Ascending aorta (tissue), 2 donors: ENCODE measurements around the gene ALS2. TPM values are rescaled to one million over a fixed set of nuclear protein-coding genes. Genes with fewer than 3 reads are reported as not detected.

ENCODE experiments used
- DNase-seq, 2 donors: peaks; one replicate each; pipeline ENCODE4 v3.0.0-alpha.2; 2019; ENCODE audit warnings: low spot score in 2 of 2
- H3K27ac ChIP-seq, 2 donors: fragments of 200-600 bp; sonication (generic); one replicate each; pipeline ENCODE4 v1.5.1; 2016 to 2017; ENCODE audit warnings: mild to moderate bottlenecking in 1 of 2
- H3K27me3 ChIP-seq: fragments of 200-600 bp; sonication (generic); one replicate; pipeline ENCODE4 v1.5.1; 2017
- H3K36me3 ChIP-seq, 2 donors: fragments of 200-600 bp; sonication (generic); one replicate each; pipeline ENCODE4 v1.5.1; 2016
- H3K4me1 ChIP-seq, 2 donors: fragments of 200-600 bp; sonication (generic); one replicate each; pipeline ENCODE4 v1.5.1; 2016 to 2017; ENCODE audit warnings: mild to moderate bottlenecking in 1 of 2
- H3K4me3 ChIP-seq, 2 donors: fragments of 200-600 bp; sonication (generic); one replicate each; pipeline ENCODE4 v1.5.1; 2016 to 2017; ENCODE audit warnings: mild to moderate bottlenecking in 1 of 2
- H3K9me3 ChIP-seq, 2 donors: fragments of 200-600 bp; sonication (generic); one replicate each; pipeline ENCODE4 v1.5.1; 2016
- CTCF ChIP-seq, 3 experiments: fragments of 200-600 bp in 2 of 3; fragments of 450-650 bp in 1 of 3; sonication (generic) in 2 of 3; IDR thresholded peaks; one replicate each; pipeline ENCODE4 v1.5.1; 2016 to 2019; ENCODE audit warnings: antibody characterized with exemption in 3 of 3, mild to moderate bottlenecking in 1 of 3, moderate library complexity in 1 of 3
- intact Hi-C: fragments of 100-400 bp; cut with DNase I; formaldehyde crosslinking; loops from one replicate; pipeline ENCODE4 v1.15.1; 2023
- total RNA-seq: library from RNA; depleted of rRNA; stranded (reverse); fragments of >200 nt; gene quantifications from one replicate; pipeline ENCODE4 v1.1.0, GENCODE V29; 2016

The ALS2 gene
- total RNA-seq, 1 donor from 2014 or later: 6.5 TPM

- Histone ChIP-seq H3K4me1 (no peaks in the 10 kb centered on the region), H3K9me3 (no peaks in the 10 kb centered on the region), H3K27ac (no peak overlapping the region), H3K27me3 (no peaks in the 10 kb centered on the region), H3K36me3 (no peaks in the 10 kb centered on the region), H3K4me3 (no peak overlapping the region)
- DNase-seq: no peak
- intact Hi-C loops: no loop called here
- TF ChIP-seq CTCF (IDR thresholded peaks at IDR 0.05): no peak
Observed at GRCh38 chr2:201669865-201670264, 110.9 kb downstream of the ALS2 start.

GRCh38 chr2:201668402-201668910 lies 112.3 kb downstream of the ALS2 start:
- TF ChIP-seq CTCF (IDR thresholded peaks at IDR 0.05): no peak

GRCh38 chr2:201664334-201664733 lies 116.4 kb downstream of the ALS2 start:
- Histone ChIP-seq H3K4me3 (no peak overlapping the region), H3K36me3 (no peaks in the 10 kb centered on the region), H3K27ac (no peak overlapping the region), H3K4me1 (no peaks in the 10 kb centered on the region), H3K9me3 (no peaks in the 10 kb centered on the region), H3K27me3 (no peaks in the 10 kb centered on the region)
- intact Hi-C loops: no loop called here
- no peak for TF ChIP-seq CTCF (IDR thresholded peaks at IDR 0.05)
- DNase-seq: no peak

More at GRCh38 chr2:201668402-201668910, 112.3 kb downstream of the ALS2 start:
- no peaks in the 10 kb centered on the region for H3K4me1 ChIP-seq
- DNase-seq: no peak
- H3K27me3 ChIP-seq: no peaks in the 10 kb centered on the region
- no peaks in the 10 kb centered on the region for H3K9me3 ChIP-seq
- H3K36me3 ChIP-seq: no peaks in the 10 kb centered on the region
- no peak overlapping the region for H3K27ac ChIP-seq
- no peak overlapping the region for H3K4me3 ChIP-seq
- intact Hi-C loops: no loop called here

- Histone ChIP-seq H3K27ac (no peak overlapping the region), H3K36me3 (no peaks in the 10 kb centered on the region), H3K4me3 (no peak overlapping the region), H3K27me3 (no peaks in the 10 kb centered on the region), H3K4me1 (no peaks in the 10 kb centered on the region), H3K9me3 (no peaks in the 10 kb centered on the region)
- DNase-seq: no peak
- intact Hi-C loops: no loop called here
- no peak for TF ChIP-seq CTCF (IDR thresholded peaks at IDR 0.05)
Observed at GRCh38 chr2:201661366-201661765, 119.4 kb downstream of the ALS2 start.

- no peaks in the 10 kb centered on the region for H3K36me3 ChIP-seq
- H3K27ac ChIP-seq: no peak overlapping the region
- H3K9me3 ChIP-seq: no peaks in the 10 kb centered on the region
- intact Hi-C loops: no loop called here
- DNase-seq: no peak
- no peak overlapping the region for H3K4me3 ChIP-seq
- TF ChIP-seq CTCF (IDR thresholded peaks at IDR 0.05): no peak
- H3K4me1 ChIP-seq: no peaks in the 10 kb centered on the region
- no peaks in the 10 kb centered on the region for H3K27me3 ChIP-seq
Observed at GRCh38 chr2:201660293-201660895, 120.3 kb downstream of the ALS2 start.

- H3K4me1 ChIP-seq: no peaks in the 10 kb centered on the region
- DNase-seq: no peak
- no peaks in the 10 kb centered on the region for H3K36me3 ChIP-seq
- H3K4me3 ChIP-seq: no peak overlapping the region
- intact Hi-C loops: no loop called here
- TF ChIP-seq CTCF (IDR thresholded peaks at IDR 0.05): no peak
- no peaks in the 10 kb centered on the region for H3K27me3 ChIP-seq
- H3K9me3 ChIP-seq: no peaks in the 10 kb centered on the region
- H3K27ac ChIP-seq: no peak overlapping the region
Observed at GRCh38 chr2:201656740-201657139, 124.0 kb downstream of the ALS2 start.
